HK-2 (cell line): ENCODE data around the gene MRM2.

Experiments
- DNase-seq: peaks from one replicate; pipeline ENCODE4 v3.0.0-alpha.2; 2018; ENCODE audit not compliant: unreplicated experiment

The MRM2 gene

DNA sequence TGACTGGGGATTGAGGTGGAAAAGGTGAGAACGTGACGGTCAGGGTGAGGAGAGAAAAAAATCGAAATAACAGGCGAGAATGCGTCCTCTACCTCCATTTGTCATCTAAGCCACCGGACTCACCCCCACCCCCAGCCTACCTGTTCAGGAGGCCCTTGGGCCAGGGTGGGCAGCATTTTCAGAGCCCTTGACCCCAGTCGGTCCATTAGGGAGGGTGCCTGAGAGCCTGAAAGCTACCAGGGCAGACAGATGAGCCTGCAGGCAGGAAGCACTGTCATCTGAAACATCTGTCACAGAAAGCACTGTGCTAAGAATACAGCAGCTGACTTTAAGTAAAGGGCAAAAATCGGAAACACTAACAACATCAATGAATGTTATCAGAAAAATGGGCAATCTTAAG lies 56.3 kb downstream of the MRM2 start:
- no peak for DNase-seq
